K562 (cell line): ENCODE results near the gene FAM120B. TPM values are rescaled to one million over a fixed set of nuclear protein-coding genes. Genes with fewer than 3 reads are reported as not detected.

Experiments
- ATAC-seq: fragments of 200-7000 bp; cut with Tn5 transposase; 3 replicates; pipeline ENCODE4 v1.9.1; 2020; ENCODE audit warnings: moderate library complexity
- BruUV-seq: library from RNA; stranded (reverse); fragments of 400-500 nt; replicated peaks from 2 replicates; lab custom pipeline; 2021; lab: Mats Ljungman, UMichigan
- CTCF ChIA-PET: fragments of 300-600 bp; formaldehyde crosslinking; extraction: SDS; loops from one replicate; lab custom pipeline; 2021; ENCODE audit warnings: low intra/inter-chr PET ratio; lab: Yijun Ruan, JAX
- POLR2A ChIA-PET: fragments of 300-600, 350-650 bp; sonication (Branson Sonifier 250); formaldehyde crosslinking; extraction: SDS; loops from one replicate; lab custom pipeline; 2021; ENCODE audit warnings: antibody characterized with exemption, inconsistent platforms; lab: Yijun Ruan, JAX
- DNase-seq, 4 experiments: peaks; one replicate each; pipeline versions ENCODE4 v3.0.0 to v3.0.0-alpha.2; 2011 to 2018; ENCODE audit warnings: low spot score in 3 of 4, mixed read lengths in 3 of 4; ENCODE audit errors: extremely low read depth in 1 of 4
- FAIRE-seq: peaks from 2 replicates; lab custom pipeline; 2011; peaks lifted over from hg19 to GRCh38; lab: Jason Lieb, UNC
- H2AFZ ChIP-seq: 2 replicates; pipeline ENCODE4 v1.6.0; 2011; ENCODE audit warnings: low read depth, low read length, control low read depth, inconsistent platforms
- H3K27ac ChIP-seq: fragments of 200-600 bp; 3 replicates; pipeline ENCODE4 v1.8.0; 2011; ENCODE audit warnings: low read depth, mild to moderate bottlenecking, control low read depth, inconsistent platforms, low read length, moderate library complexity, mixed read lengths; ENCODE audit errors: extremely low read depth
- H3K27me3 ChIP-seq, 2 experiments: fragments of 300-600 bp in 1 of 2; 2 replicates in 1 of 2; 3 replicates in 1 of 2; pipeline versions ENCODE4 v1.6.0 to v1.8.0; 2011; ENCODE audit warnings: inconsistent platforms in 2 of 2, low read length in 2 of 2, mild to moderate bottlenecking in 1 of 2, mixed read lengths in 1 of 2, moderate library complexity in 1 of 2; ENCODE audit not compliant: control insufficient read depth in 2 of 2, insufficient read depth in 2 of 2
- H3K36me3 ChIP-seq: fragments of 300-600 bp; 3 replicates; pipeline ENCODE4 v1.8.0; 2011; ENCODE audit warnings: mild to moderate bottlenecking, low read length, inconsistent platforms; ENCODE audit not compliant: control insufficient read depth, insufficient read depth
- H3K4me1 ChIP-seq, 2 experiments: fragments of 200-600 bp in 1 of 2; replicated peaks in 1 of 2; 2 replicates in 1 of 2; 3 replicates in 1 of 2; pipeline versions ENCODE4 v1.5.1 to v1.8.0; 2011; ENCODE audit warnings: inconsistent platforms in 2 of 2, low read length in 2 of 2, mild to moderate bottlenecking in 1 of 2, mixed read lengths in 1 of 2, moderate library complexity in 1 of 2; ENCODE audit not compliant: control insufficient read depth in 2 of 2, insufficient read depth in 2 of 2
- H3K4me2 ChIP-seq: 2 replicates; pipeline ENCODE4 v1.6.1; 2011; ENCODE audit warnings: low read length, control low read depth, inconsistent platforms, mixed read lengths; ENCODE audit not compliant: insufficient read depth
- H3K4me3 ChIP-seq: fragments of 200-600 bp; sonication (generic), shearing (Covaris generic); 2 replicates; pipeline ENCODE4 v1.5.1; 2016; ENCODE audit warnings: control low read depth, inconsistent platforms
- H3K79me2 ChIP-seq: fragments of 200-600 bp; 3 replicates; pipeline ENCODE4 v1.8.0; 2011; ENCODE audit warnings: low read length, inconsistent platforms; ENCODE audit not compliant: control insufficient read depth, insufficient read depth
- H3K9ac ChIP-seq, 2 experiments: 2 replicates each; pipeline versions ENCODE4 v1.6.0 to v1.6.1; 2011; ENCODE audit warnings: low read depth in 2 of 2, low read length in 2 of 2, control low read depth in 1 of 2, inconsistent platforms in 1 of 2, mild to moderate bottlenecking in 1 of 2, mixed read lengths in 1 of 2; ENCODE audit not compliant: insufficient read depth in 1 of 2
- H3K9me1 ChIP-seq: one replicate; pipeline ENCODE4 v1.6.0; 2011; ENCODE audit warnings: inconsistent platforms, mild to moderate bottlenecking, low read length, moderate library complexity; ENCODE audit not compliant: control insufficient read depth, insufficient read depth
- H3K9me3 ChIP-seq: replicated peaks from 2 replicates; pipeline ENCODE4 v1.5.1; 2011; ENCODE audit warnings: low read depth, low read length, inconsistent platforms; ENCODE audit not compliant: control insufficient read depth, insufficient read depth
- H4K20me1 ChIP-seq: replicated peaks from 2 replicates; pipeline ENCODE4 v1.6.1; 2011; ENCODE audit warnings: low read length, inconsistent platforms, mixed read lengths; ENCODE audit not compliant: control insufficient read depth, insufficient read depth
- CBX5 ChIP-seq: IDR thresholded peaks from 2 replicates; pipeline ENCODE4 v1.6.1; 2014; ENCODE audit warnings: low read depth, borderline replicate concordance
- CEBPG ChIP-seq, 3 experiments: fragments of 200-800 bp in 1 of 3; sonication (Bioruptor generic) in 1 of 3; sonication (generic) in 1 of 3; formaldehyde crosslinking in 1 of 3; IDR thresholded peaks in 2 of 3; conservative IDR thresholded peaks in 1 of 3; 2 replicates each; pipeline versions ENCODE4 v1.6.1 to v1.8.0; 2016 to 2022; ENCODE audit warnings: missing compliant biosample characterization in 2 of 3, missing genetic modification characterization in 2 of 3, mild to moderate bottlenecking in 1 of 3, missing genetic modification reagents in 1 of 3
- ETS1 ChIP-seq: conservative IDR thresholded peaks from 2 replicates; pipeline ENCODE4 v1.6.1; 2011; ENCODE audit warnings: low read depth, mild to moderate bottlenecking, low read length; ENCODE audit not compliant: control insufficient read depth
- FOXK1 ChIP-seq: sonication (generic); formaldehyde crosslinking; IDR thresholded peaks from 2 replicates; pipeline ENCODE4 v1.8.0; 2022; ENCODE audit warnings: missing genetic modification reagents, mild to moderate bottlenecking, borderline replicate concordance
- IRF2 ChIP-seq: sonication (generic); formaldehyde crosslinking; IDR thresholded peaks from 2 replicates; pipeline ENCODE4 v1.8.1; 2022; ENCODE audit warnings: mild to moderate bottlenecking, missing genetic modification reagents
- NFATC3 ChIP-seq: fragments of 450-650 bp; IDR thresholded peaks from 2 replicates; pipeline ENCODE4 v1.6.1; 2017; ENCODE audit warnings: mild to moderate bottlenecking
- PATZ1 ChIP-seq: fragments of 250-450 bp; sonication (Bioruptor Pico); IDR thresholded peaks from 2 replicates; pipeline ENCODE4 v1.5.0; 2020; ENCODE audit warnings: mild to moderate bottlenecking, borderline replicate concordance
- PYGO2 ChIP-seq: fragments of 450-650 bp; IDR thresholded peaks from 2 replicates; pipeline ENCODE4 v1.6.1; 2016; ENCODE audit warnings: mild to moderate bottlenecking, missing genetic modification characterization, moderate library complexity, missing compliant biosample characterization
- TEAD4 ChIP-seq, 2 experiments: sonication (generic) in 1 of 2; formaldehyde crosslinking in 1 of 2; IDR thresholded peaks; 2 replicates each; pipeline versions ENCODE4 v1.6.1 to v1.8.0; 2012 to 2022; ENCODE audit warnings: borderline replicate concordance in 1 of 2, inconsistent platforms in 1 of 2, low read length in 1 of 2, mild to moderate bottlenecking in 1 of 2, missing genetic modification reagents in 1 of 2
- XRCC4 ChIP-seq: IDR thresholded peaks from one replicate; pipeline ENCODE4 v1.6.1; 2011; ENCODE audit not compliant: insufficient read depth, insufficient read length; ENCODE audit errors: extremely low read depth
- ZBTB49 ChIP-seq: sonication (generic); formaldehyde crosslinking; IDR thresholded peaks from 2 replicates; pipeline ENCODE4 v1.8.0; 2022; ENCODE audit warnings: missing genetic modification reagents, mild to moderate bottlenecking, borderline replicate concordance
- ZNF232 ChIP-seq: sonication (generic); formaldehyde crosslinking; IDR thresholded peaks from 2 replicates; pipeline ENCODE4 v1.8.0; 2022; ENCODE audit warnings: mild to moderate bottlenecking, missing genetic modification reagents
- WGBS: fragments of 100-300 bp; shearing (Covaris generic); methylation state at CpG from one replicate; pipeline ENCODE4 v1.1.6; 2016; ENCODE audit warnings: low coverage, mixed read lengths; ENCODE audit not compliant: insufficient coverage; ENCODE audit errors: missing lambda C conversion rate; 5-methylcytosine and 5-hydroxymethylcytosine counted together
- in situ Hi-C: fragments of 300-500 bp; cut with MboI; formaldehyde crosslinking; loops from 4 replicates; pipeline ENCODE4 v1.15.0; 2018; ENCODE audit warnings: inconsistent platforms, mixed read lengths
- intact Hi-C: fragments of 100-400 bp; cut with micrococcal nuclease; formaldehyde crosslinking; loops from 2 replicates; pipeline ENCODE4 v1.14.2; 2022
- polyA plus RNA-seq, 8 experiments: library from polyadenylated mRNA; depleted of rRNA in 4 of 8; stranded (reverse) in 5 of 8; unstranded in 3 of 8; fragments of >200 nt; fragmentation: Nextera tagmentation in 2 of 8; fragmentation: Illumina TruSeq in 1 of 8; extraction: Ambion mirVana in 2 of 8; extraction: Trizol in 1 of 8; gene quantifications; 2 replicates each; pipeline versions ENCODE4 v1.2.1 to v1.2.3, GENCODE V29; 2011 to 2014; ENCODE audit warnings: inconsistent platforms in 1 of 8, missing spikeins in 1 of 8
- total RNA-seq, 7 experiments: library from RNA; depleted of rRNA in 6 of 7; stranded (reverse); fragments of >200 nt in 6 of 7; fragmentation: Illumina TruSeq in 2 of 7; extraction: Trizol in 2 of 7; gene quantifications; 2 replicates each; pipeline versions ENCODE4 v1.2.1 to v1.2.3, GENCODE V29; 2011 to 2021; ENCODE audit warnings: low replicate concordance in 1 of 7
- TF ChIP-seq, protein P1 (sequence below): fragments of 250-450 bp; sonication (Bioruptor Pico); IDR thresholded peaks from 2 replicates; pipeline ENCODE4 v1.8.0; 2021; ENCODE audit warnings: mild to moderate bottlenecking, moderate library complexity

Gene FAM120B
- total and polyA plus RNA-seq, 9 of the 15 experiments (the other 6 are each of a cell fraction or from before 2014, with no cell fraction given), result 3.5 to 22.6 (median 14.7) TPM

- no peak overlapping the region for H3K4me2 ChIP-seq
- ChIA-PET CTCF (no interaction called here), POLR2A (interaction anchor here (2.6 kb wide), 1 partner anchor 11 kb away, joined by 12 read pairs; no protein-coding TSS in a partner anchor)
- DNase-seq (no peak), FAIRE-seq (no peak), ATAC-seq (no peak)
- BruUV-seq, result no TSS peak
- in situ Hi-C loops (no loop called here), intact Hi-C loops (loop anchor here (5.0 kb wide), 1 partner anchor 82 kb away; no protein-coding TSS in a partner anchor)
- H3K4me1 ChIP-seq, result peaks cover 0 to 11% of the 10 kb centered on the region in 2 experiments; a peak in 2 of 5 replicates
- no peak overlapping the region for H3K9ac ChIP-seq
- H3K27ac ChIP-seq, result no peak overlapping the region
- peaks cover 67 to 77% of the 10 kb centered on the region in 2 experiments for H3K27me3 ChIP-seq
- no peaks in the 10 kb centered on the region for H3K36me3 ChIP-seq
- no peak overlapping the region for H2AFZ ChIP-seq
- H4K20me1 ChIP-seq, result no peaks in the 10 kb centered on the region; the same call in 1 of the 2 replicates
- H3K9me1 ChIP-seq, result no peaks in the 10 kb centered on the region
- whole genome bisulfite sequencing, result 0% methylated on average over 1 of the region's 1 CpG
- no peaks in the 10 kb centered on the region for H3K9me3 ChIP-seq
- no peak overlapping the region for H3K4me3 ChIP-seq
- no peaks in the 10 kb centered on the region for H3K79me2 ChIP-seq
- no peak for TF ChIP-seq PYGO2 (tag)
- no peak for TF ChIP-seq TEAD4 (IDR thresholded peaks at IDR 0.05; ENCODE audit: low read length)
- TF ChIP-seq TEAD4 (CRISPR knock-in tag; IDR thresholded peaks at IDR 0.05; ENCODE audit: borderline replicate concordance), result no peak
- no peak for TF ChIP-seq ZBTB49 (CRISPR knock-in tag)
- TF ChIP-seq IRF2, result no peak
- TF ChIP-seq CBX5, result no peak
- no peak for TF ChIP-seq FOXK1 (CRISPR knock-in tag)
- TF ChIP-seq, protein P1, sequence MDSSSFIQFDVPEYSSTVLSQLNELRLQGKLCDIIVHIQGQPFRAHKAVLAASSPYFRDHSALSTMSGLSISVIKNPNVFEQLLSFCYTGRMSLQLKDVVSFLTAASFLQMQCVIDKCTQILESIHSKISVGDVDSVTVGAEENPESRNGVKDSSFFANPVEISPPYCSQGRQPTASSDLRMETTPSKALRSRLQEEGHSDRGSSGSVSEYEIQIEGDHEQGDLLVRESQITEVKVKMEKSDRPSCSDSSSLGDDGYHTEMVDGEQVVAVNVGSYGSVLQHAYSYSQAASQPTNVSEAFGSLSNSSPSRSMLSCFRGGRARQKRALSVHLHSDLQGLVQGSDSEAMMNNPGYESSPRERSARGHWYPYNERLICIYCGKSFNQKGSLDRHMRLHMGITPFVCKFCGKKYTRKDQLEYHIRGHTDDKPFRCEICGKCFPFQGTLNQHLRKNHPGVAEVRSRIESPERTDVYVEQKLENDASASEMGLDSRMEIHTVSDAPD (CRISPR knock-in tag), result no peak
- TF ChIP-seq XRCC4, result no peak
- no peak for TF ChIP-seq NFATC3
- no peak for TF ChIP-seq PATZ1 (CRISPR knock-in tag)
- TF ChIP-seq CEBPG (CRISPR knock-in tag; IDR thresholded peaks at IDR 0.05), result no peak
- no peak for TF ChIP-seq CEBPG (tag; conservative IDR thresholded peaks at IDR 0.05 in 1 of 2, IDR thresholded peaks at IDR 0.05 in 1 of 2)
- no peak for TF ChIP-seq ZNF232 (CRISPR knock-in tag)
- no peak for TF ChIP-seq ETS1
Observed at GRCh38 chr6:170435766-170436165, 129.2 kb downstream of the FAM120B start.
